Measurements from ENCODE around the gene IL1RN. TPM values are rescaled to one million over a fixed set of nuclear protein-coding genes. Genes with fewer than 3 reads are reported as not detected.

IL1RN gene
- total and polyA plus RNA-seq, 2 of the 13 experiments (the other 11 are each of a cell fraction or from before 2014, with no cell fraction given): 21.2 to 101 TPM

DNA sequence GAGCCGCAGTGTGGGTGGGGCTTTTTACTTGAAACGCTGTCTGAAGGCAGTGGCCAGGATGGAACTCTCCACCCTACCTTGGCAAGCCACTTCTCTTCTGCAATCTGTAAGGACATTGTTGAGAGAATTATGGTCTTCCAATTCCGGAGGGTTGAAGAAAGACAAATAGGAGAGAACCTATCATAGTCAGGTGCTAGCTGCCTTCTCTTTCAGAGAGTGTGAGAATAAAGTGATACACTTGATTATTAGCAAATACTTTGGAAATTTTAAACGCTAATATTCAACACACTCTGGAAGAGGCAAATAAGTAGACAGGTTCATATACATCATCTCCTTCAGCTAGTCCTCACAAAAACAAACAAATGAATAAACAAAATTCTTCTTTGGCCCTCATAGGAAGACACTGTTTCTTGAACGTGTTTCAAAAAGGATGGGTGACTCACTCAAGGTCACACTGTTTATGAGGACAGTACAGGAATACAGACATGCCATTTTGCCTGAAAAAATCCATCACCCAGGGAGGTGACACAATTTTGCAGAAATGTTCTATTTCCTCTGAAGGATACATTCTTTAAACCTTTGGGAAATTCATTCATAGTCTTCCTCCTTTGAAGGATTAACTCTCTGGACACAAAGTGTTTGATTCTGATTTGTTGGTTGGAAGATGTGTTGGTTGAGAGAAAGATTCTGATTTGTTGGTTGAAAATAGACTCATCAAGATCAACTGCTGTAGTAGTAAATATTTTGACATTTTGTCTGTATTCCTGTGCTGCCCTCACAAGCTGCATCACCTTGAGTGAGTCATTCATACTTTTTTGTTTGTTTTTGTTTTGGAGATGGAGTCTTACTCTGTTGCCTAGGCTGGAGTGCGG lies 2.2 kb upstream of the IL1RN start (continued):
- TF ChIP-seq ZNF609 (CRISPR knock-in tag; IDR thresholded peaks at IDR 0.05; ENCODE audit: borderline replicate concordance) (0 out of 2 replicates have a peak, but pooled peaks have one; percentile 12), ZNF354B (CRISPR knock-in tag; IDR thresholded peaks at IDR 0.05) (no peak), HDAC6 (IDR thresholded peaks at IDR 0.05; ENCODE audit: low read depth, low read length) (no peak), ZNF737 (CRISPR knock-in tag; IDR thresholded peaks at IDR 0.05; ENCODE audit: borderline replicate concordance) (no peak), ZNF660 (CRISPR knock-in tag; IDR thresholded peaks at IDR 0.05; ENCODE audit: borderline replicate concordance, low read depth) (no peak), ASH2L (IDR thresholded peaks at IDR 0.05; ENCODE audit: insufficient read length, low read depth, low read length) (no peak), ZNF513 (CRISPR knock-in tag; conservative IDR thresholded peaks at IDR 0.05) (no peak), KDM1A (CRISPR knock-in tag; IDR thresholded peaks at IDR 0.05) (no peak), ETV5 (CRISPR knock-in tag; IDR thresholded peaks at IDR 0.05; ENCODE audit: borderline replicate concordance) (peak; percentile 62; the same call in 1 of the 2 replicates), SOX5 (CRISPR knock-in tag; IDR thresholded peaks at IDR 0.05; ENCODE audit: borderline replicate concordance) (peak; percentile 69; the same call in 1 of the 2 replicates), XBP1 (CRISPR knock-in tag; IDR thresholded peaks at IDR 0.05) (no peak), ZNF770 (CRISPR knock-in tag; IDR thresholded peaks at IDR 0.05) (no peak)
- TF ChIP-seq, protein P1, sequence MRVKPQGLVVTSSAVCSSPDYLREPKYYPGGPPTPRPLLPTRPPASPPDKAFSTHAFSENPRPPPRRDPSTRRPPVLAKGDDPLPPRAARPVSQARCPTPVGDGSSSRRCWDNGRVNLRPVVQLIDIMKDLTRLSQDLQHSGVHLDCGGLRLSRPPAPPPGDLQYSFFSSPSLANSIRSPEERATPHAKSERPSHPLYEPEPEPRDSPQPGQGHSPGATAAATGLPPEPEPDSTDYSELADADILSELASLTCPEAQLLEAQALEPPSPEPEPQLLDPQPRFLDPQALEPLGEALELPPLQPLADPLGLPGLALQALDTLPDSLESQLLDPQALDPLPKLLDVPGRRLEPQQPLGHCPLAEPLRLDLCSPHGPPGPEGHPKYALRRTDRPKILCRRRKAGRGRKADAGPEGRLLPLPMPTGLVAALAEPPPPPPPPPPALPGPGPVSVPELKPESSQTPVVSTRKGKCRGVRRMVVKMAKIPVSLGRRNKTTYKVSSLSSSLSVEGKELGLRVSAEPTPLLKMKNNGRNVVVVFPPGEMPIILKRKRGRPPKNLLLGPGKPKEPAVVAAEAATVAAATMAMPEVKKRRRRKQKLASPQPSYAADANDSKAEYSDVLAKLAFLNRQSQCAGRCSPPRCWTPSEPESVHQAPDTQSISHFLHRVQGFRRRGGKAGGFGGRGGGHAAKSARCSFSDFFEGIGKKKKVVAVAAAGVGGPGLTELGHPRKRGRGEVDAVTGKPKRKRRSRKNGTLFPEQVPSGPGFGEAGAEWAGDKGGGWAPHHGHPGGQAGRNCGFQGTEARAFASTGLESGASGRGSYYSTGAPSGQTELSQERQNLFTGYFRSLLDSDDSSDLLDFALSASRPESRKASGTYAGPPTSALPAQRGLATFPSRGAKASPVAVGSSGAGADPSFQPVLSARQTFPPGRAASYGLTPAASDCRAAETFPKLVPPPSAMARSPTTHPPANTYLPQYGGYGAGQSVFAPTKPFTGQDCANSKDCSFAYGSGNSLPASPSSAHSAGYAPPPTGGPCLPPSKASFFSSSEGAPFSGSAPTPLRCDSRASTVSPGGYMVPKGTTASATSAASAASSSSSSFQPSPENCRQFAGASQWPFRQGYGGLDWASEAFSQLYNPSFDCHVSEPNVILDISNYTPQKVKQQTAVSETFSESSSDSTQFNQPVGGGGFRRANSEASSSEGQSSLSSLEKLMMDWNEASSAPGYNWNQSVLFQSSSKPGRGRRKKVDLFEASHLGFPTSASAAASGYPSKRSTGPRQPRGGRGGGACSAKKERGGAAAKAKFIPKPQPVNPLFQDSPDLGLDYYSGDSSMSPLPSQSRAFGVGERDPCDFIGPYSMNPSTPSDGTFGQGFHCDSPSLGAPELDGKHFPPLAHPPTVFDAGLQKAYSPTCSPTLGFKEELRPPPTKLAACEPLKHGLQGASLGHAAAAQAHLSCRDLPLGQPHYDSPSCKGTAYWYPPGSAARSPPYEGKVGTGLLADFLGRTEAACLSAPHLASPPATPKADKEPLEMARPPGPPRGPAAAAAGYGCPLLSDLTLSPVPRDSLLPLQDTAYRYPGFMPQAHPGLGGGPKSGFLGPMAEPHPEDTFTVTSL (CRISPR knock-in tag; IDR thresholded peaks at IDR 0.05; ENCODE audit: borderline replicate concordance): peak; percentile 84; the same call in 1 of the 2 replicates
